Heart left ventricle (tissue), 13 donors: Measurements from ENCODE around the gene CDV3.

Experiments used
- CTCF ChIP-seq, 12 donors: fragments of 200-600 bp; sonication (generic) in 4 of 12; IDR thresholded peaks; one replicate each; pipeline versions ENCODE4 v1.5.0 to v1.8.0; 2018 to 2022; ENCODE audit warnings: antibody characterized with exemption in 12 of 12, mild to moderate bottlenecking in 5 of 12
- POLR2A ChIP-seq, 2 donors: fragments of 450-650 bp; IDR thresholded peaks; one replicate each; pipeline ENCODE4 v1.6.1; 2017; ENCODE audit warnings: antibody characterized with exemption in 2 of 2, mild to moderate bottlenecking in 2 of 2, moderate library complexity in 2 of 2
- donor health status: ischemic (EF 13 %, LVEDD 7.1; RV severe dilation, severe dysfunction).
- donor health status: DM: no; HTN: yes; CAD: no.
- donor health status: DM: no; HTN: no; CAD: no.
- donor health status: ischemic (EF 25% LVEDD 6.9; RV normal size, moderate dysfunction).
- donor health status: ischemic (EF 25% LVEDD 5.7; RV mildly dilated, moderate dysfunction).
- donor health status: ischemic (EF 35%, LVEDD 5.7; RV mildly dilated, moderate dysfunction).
- donor health status: nonischemic (EF 11% LVEDD 7.7; RV severe dilation, severe dysfunction).
- donor health status: DM: yes; HTN: yes; CAD: no.
- donor health status: PGD.
- donor health status: ischemic (EF 29% LVEDD 5.4; RV normal size, mild dysfunction).
- donor health status: nonischemic (EF 23%, LVEDD 6.1; RV moderate dilation, normal function).

- TF ChIP-seq CTCF (IDR thresholded peaks at IDR 0.05) (no peak), POLR2A (IDR thresholded peaks at IDR 0.05) (no peak)
Measured at GRCh38 chr3:133542871-133543270, 30.6 kb upstream of the CDV3 start.
